GM10248 (cell line): Measurements from ENCODE around the gene BABAM2.

Experiments
- CTCF ChIA-PET: fragments of 300-600 bp; sonication (Branson Sonifier 250); formaldehyde crosslinking; extraction: SDS; loops from one replicate; lab custom pipeline; 2021; ENCODE audit warnings: antibody characterized with exemption; lab: Yijun Ruan, JAX
- POLR2A ChIA-PET: fragments of 350-650 bp; sonication (Branson Sonifier 250); formaldehyde crosslinking; extraction: SDS; loops from one replicate; lab custom pipeline; 2020; ENCODE audit warnings: antibody characterized with exemption; lab: Yijun Ruan, JAX
- DNase-seq: peaks from one replicate; pipeline ENCODE4 v3.0.0; 2012; ENCODE audit errors: extremely low spot score
- CTCF ChIP-seq: IDR thresholded peaks from 2 replicates; pipeline ENCODE4 v1.5.1; 2012; ENCODE audit warnings: mild to moderate bottlenecking, low read depth; ENCODE audit errors: extremely low read depth, missing control alignments, control extremely low read depth

BABAM2 gene

DNA sequence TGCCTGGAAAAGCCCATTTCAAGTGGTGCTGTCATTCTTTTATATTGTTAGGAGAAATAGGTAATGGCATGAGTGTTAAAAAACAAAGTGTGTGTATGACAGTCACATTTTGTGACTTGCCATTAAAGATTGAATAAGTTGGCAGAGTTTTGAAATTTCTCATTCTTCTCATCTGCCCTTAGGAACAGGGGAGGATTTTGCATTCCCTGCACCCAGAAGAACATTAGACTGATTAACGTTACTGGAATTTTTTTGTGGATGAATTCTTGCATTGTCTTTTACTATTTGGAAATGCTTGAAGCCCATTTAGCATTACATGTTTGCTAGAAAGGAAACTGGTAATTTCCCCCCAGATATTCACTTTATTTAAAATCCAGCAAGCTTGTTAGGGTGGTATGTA is 162.2 kb downstream of the BABAM2 start:
- CTCF ChIA-PET, result interaction anchor here (1.5 kb wide), 1 partner anchor 15 kb away, joined by 3 read pairs; no protein-coding TSS in a partner anchor
- DNase-seq, result no peak
- no peak for TF ChIP-seq CTCF
- POLR2A ChIA-PET, result no interaction called here

DNA sequence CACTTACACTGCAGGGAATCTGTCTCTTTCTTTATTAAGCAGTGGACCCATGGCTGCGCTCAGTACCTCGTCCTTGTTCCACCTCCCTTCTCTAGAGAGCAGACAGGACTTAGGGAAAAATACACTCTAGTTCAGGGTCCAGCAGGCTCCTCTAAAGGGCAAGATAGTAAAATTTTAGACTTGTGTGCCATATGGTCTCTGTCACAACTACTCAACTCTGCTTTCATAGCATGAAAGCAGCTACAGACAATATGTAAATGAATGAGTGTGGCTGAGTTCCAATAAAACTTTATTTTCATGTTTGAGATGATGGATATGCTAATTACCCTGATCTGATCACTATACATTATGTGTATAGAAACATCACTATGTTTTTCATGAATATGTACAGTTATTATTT is 163.1 kb downstream of the BABAM2 start:
- DNase-seq, result no peak
- POLR2A ChIA-PET, result no interaction called here
- CTCF ChIA-PET, result interaction anchor here (1.2 to 1.8 kb wide), 3 partner anchors 11 to 33 kb away, joined by 3 to 5 read pairs (median 3); no protein-coding TSS in a partner anchor
- no peak for TF ChIP-seq CTCF

GRCh38 chr2:28054916-28055315 is 164.4 kb downstream of the BABAM2 start:
- no peak for DNase-seq
- POLR2A ChIA-PET, result no interaction called here
- CTCF ChIA-PET, result interaction anchor here (1.2 to 1.8 kb wide), 4 partner anchors 9 to 34 kb away, joined by 3 to 5 read pairs (median 4); no protein-coding TSS in a partner anchor
- TF ChIP-seq CTCF, result no peak

DNA sequence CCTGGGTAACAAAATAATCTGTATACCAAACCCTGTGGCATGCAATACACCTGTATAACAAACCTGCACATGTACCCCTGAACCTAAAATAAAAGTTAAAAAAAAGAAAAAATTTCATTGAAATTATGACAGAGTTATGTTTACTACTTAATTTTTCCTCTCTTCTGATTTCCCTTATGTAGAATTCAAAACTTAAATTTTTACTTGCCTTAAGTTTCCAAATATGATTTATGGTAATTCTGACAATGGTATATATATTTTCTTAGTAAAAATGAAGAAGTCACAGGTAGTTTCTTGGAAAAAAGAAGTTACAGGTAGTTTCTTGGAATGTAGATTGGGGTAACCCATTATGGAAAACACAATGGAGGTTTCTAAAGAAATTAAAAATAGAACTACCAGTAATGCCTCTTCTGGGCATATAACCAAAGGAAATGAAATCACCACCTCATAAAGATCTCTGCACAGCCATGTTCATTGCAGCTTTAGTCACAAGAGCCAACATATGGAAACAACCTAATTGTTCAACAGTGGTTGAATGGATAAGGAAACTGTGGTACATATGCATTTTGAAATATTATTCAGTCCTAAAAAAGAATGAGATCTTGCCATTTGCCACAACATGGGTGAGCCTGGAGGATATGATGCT is 164.9 kb downstream of the BABAM2 start:
- no peak for DNase-seq
- no peak for TF ChIP-seq CTCF
- ChIA-PET CTCF (interaction anchor here (1.2 to 1.8 kb wide), 3 partner anchors 10 to 12 kb away, joined by 4 to 5 read pairs (median 4); no protein-coding TSS in a partner anchor), POLR2A (no interaction called here)

DNA sequence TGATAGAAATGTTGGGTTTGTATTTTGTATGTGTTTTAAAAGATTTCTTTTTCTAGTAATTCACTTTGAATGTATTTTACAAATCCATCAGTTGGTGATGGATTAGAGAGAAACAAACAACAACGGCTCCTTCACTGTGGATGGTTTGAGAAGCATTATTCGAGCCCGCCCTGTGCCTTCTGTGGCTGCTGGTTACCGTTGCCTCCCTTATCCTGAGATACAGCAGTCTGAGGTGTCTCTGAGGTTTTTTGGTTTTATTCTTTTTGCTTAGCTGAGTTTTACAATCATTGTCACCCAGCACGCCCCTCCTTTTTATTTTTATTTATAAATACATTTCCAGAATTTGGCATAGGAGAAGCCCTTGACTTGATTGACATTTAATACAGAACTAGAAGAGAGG is 168.3 kb downstream of the BABAM2 start:
- no peak for TF ChIP-seq CTCF
- ChIA-PET CTCF (no interaction called here), POLR2A (no interaction called here)
- no peak for DNase-seq

GRCh38 chr2:28062867-28063266 is 172.3 kb downstream of the BABAM2 start:
- no peak for TF ChIP-seq CTCF
- ChIA-PET CTCF (interaction anchor here (1.2 to 2.7 kb wide), 2 partner anchors 10 to 32 kb away, joined by 3 to 6 read pairs; no protein-coding TSS in a partner anchor), POLR2A (no interaction called here)
- DNase-seq, result no peak
